ENCODE data around the gene ZNF17. TPM values are rescaled to one million over a fixed set of nuclear protein-coding genes. Genes with fewer than 3 reads are reported as not detected.

The ZNF17 gene
- total and polyA plus RNA-seq, 2 donors (not counting 1 experiment from before 2014, with no cell fraction given) = 9.9 to 25.8 TPM

- ChIA-PET POLR2A (no interaction called here), CTCF (interaction anchor here (0.8 to 1.3 kb wide), 3 partner anchors 29 to 496 kb away, joined by 3 to 6 read pairs (median 3); partner anchors contain the start of gene ZNF749)
- Histone ChIP-seq H4K20me1 (ENCODE audit: control insufficient read depth, insufficient read depth, low read length, poor library complexity, severe bottlenecking) (no peaks in the 10 kb centered on the region), H2AFZ (ENCODE audit: insufficient read depth, low read depth, low read length, poor library complexity, severe bottlenecking) (peak overlapping the region; percentile 34), H3K27me3 (replicated peaks in 1 of 4; ENCODE audit: control extremely low read depth in 1 of 4, control insufficient read depth in 3 of 4, insufficient read depth in 4 of 4, low read length in 3 of 4) (no peaks in the 10 kb centered on the region), H3K36me3 (replicated peaks in 1 of 2; ENCODE audit: control extremely low read depth in 1 of 2, control insufficient read depth in 1 of 2, extremely low read depth in 1 of 2, insufficient read depth in 2 of 2, low read length in 1 of 2) (no peaks in the 10 kb centered on the region), H3K79me2 (ENCODE audit: control insufficient read depth, insufficient read depth, low read length) (peaks cover 6% of the 10 kb centered on the region), H3K4me1 (ENCODE audit: control insufficient read depth in 2 of 2, insufficient read depth in 2 of 2, low read length in 2 of 2) (peaks cover 6 to 10% of the 10 kb centered on the region in 2 donors), H3K9me3 (ENCODE audit: control extremely low read depth in 1 of 3, control insufficient read depth in 2 of 3, insufficient read depth in 1 of 3, low read length in 2 of 3) (peaks cover 0 to 9% (median 0%) of the 10 kb centered on the region in 3 donors), H3K9ac (ENCODE audit: low read length) (no peak overlapping the region), H3K27ac (ENCODE audit: low read length in 2 of 2) (no peak overlapping the region), H3K4me2 (replicated peaks; ENCODE audit: low read depth, low read length, poor library complexity, severe bottlenecking) (peak overlapping the region; percentile 10), H3K4me3 (ENCODE audit: control extremely low read depth in 1 of 5, extremely low read depth in 1 of 5, insufficient read depth in 1 of 5, low read depth in 2 of 5, low read length in 4 of 5) (no peak overlapping the region)
- intact Hi-C loops (cut with micrococcal nuclease) = loop anchor here (1.0 kb wide), 3 partner anchors 173 to 749 kb away; no protein-coding TSS in a partner anchor
- Mint-ChIP-seq H3K27me3 (no peaks in the 10 kb centered on the region), H3K9me3 (ENCODE audit: insufficient read depth) (no peaks in the 10 kb centered on the region), H3K4me3 (no peak overlapping the region), H3K4me1 (peaks cover 15% of the 10 kb centered on the region), H3K27ac (no peak overlapping the region)
- 24% methylated on average over 7 of the region's 8 CpGs for WGBS (ENCODE audit: insufficient coverage)
- ATAC-seq (ENCODE audit: low read depth) (peak; percentile 46), DNase-seq (peak; percentile 78)
- TF ChIP-seq EZH2 (IDR thresholded peaks at IDR 0.05; ENCODE audit: borderline replicate concordance, insufficient read depth, low read depth, low read length, poor library complexity, severe bottlenecking) = no peak
- TF ChIP-seq, protein P1, sequence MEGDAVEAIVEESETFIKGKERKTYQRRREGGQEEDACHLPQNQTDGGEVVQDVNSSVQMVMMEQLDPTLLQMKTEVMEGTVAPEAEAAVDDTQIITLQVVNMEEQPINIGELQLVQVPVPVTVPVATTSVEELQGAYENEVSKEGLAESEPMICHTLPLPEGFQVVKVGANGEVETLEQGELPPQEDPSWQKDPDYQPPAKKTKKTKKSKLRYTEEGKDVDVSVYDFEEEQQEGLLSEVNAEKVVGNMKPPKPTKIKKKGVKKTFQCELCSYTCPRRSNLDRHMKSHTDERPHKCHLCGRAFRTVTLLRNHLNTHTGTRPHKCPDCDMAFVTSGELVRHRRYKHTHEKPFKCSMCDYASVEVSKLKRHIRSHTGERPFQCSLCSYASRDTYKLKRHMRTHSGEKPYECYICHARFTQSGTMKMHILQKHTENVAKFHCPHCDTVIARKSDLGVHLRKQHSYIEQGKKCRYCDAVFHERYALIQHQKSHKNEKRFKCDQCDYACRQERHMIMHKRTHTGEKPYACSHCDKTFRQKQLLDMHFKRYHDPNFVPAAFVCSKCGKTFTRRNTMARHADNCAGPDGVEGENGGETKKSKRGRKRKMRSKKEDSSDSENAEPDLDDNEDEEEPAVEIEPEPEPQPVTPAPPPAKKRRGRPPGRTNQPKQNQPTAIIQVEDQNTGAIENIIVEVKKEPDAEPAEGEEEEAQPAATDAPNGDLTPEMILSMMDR (IDR thresholded peaks at IDR 0.05) = peak; percentile 72
Observed at GRCh38 chr19:57406516-57407123, 4.3 kb upstream of the ZNF17 start.

GRCh38 chr19:57419439-57419838 lies 8.5 kb downstream of the ZNF17 start:
- H3K4me1 ChIP-seq (ENCODE audit: control insufficient read depth in 2 of 2, insufficient read depth in 2 of 2, low read length in 2 of 2) = no peaks in the 10 kb centered on the region
- DNase-seq = no peak
- no peak for ATAC-seq (ENCODE audit: low read depth)
- no peak overlapping the region for H3K4me2 ChIP-seq (replicated peaks; ENCODE audit: low read depth, low read length, poor library complexity, severe bottlenecking)
- H3K27me3 Mint-ChIP-seq = no peaks in the 10 kb centered on the region
- H3K4me3 Mint-ChIP-seq = no peak overlapping the region
- TF ChIP-seq, protein P1 (IDR thresholded peaks at IDR 0.05) = no peak
- TF ChIP-seq EZH2 (IDR thresholded peaks at IDR 0.05; ENCODE audit: borderline replicate concordance, insufficient read depth, low read depth, low read length, poor library complexity, severe bottlenecking) = no peak
- H3K79me2 ChIP-seq (ENCODE audit: control insufficient read depth, insufficient read depth, low read length) = peaks cover 28% of the 10 kb centered on the region
- H3K27ac ChIP-seq (ENCODE audit: low read length in 2 of 2) = no peak overlapping the region
- POLR2A ChIA-PET = no interaction called here
- H3K27me3 ChIP-seq (replicated peaks in 1 of 4; ENCODE audit: control extremely low read depth in 1 of 4, control insufficient read depth in 3 of 4, insufficient read depth in 4 of 4, low read length in 3 of 4) = no peaks in the 10 kb centered on the region
- no peak overlapping the region for H2AFZ ChIP-seq (ENCODE audit: insufficient read depth, low read depth, low read length, poor library complexity, severe bottlenecking)
- peaks cover 8% of the 10 kb centered on the region for H4K20me1 ChIP-seq (ENCODE audit: control insufficient read depth, insufficient read depth, low read length, poor library complexity, severe bottlenecking)
- H3K4me1 Mint-ChIP-seq = peaks cover 2% of the 10 kb centered on the region
- intact Hi-C loops (cut with micrococcal nuclease) = no loop called here
- WGBS (ENCODE audit: insufficient coverage) = 100% methylated on average over 3 of the region's 4 CpGs
- no peak overlapping the region for H3K27ac Mint-ChIP-seq
- H3K9ac ChIP-seq (ENCODE audit: low read length) = no peak overlapping the region
- peaks cover 10% of the 10 kb centered on the region for H3K9me3 Mint-ChIP-seq (ENCODE audit: insufficient read depth)
- H3K4me3 ChIP-seq (ENCODE audit: control extremely low read depth in 1 of 5, extremely low read depth in 1 of 5, insufficient read depth in 1 of 5, low read depth in 2 of 5, low read length in 4 of 5) = no peak overlapping the region
- CTCF ChIA-PET = no interaction called here
- peaks cover 27 to 49% of the 10 kb centered on the region in 2 experiments for H3K36me3 ChIP-seq (replicated peaks in 1 of 2; ENCODE audit: control extremely low read depth in 1 of 2, control insufficient read depth in 1 of 2, extremely low read depth in 1 of 2, insufficient read depth in 2 of 2, low read length in 1 of 2)
- peaks cover 2 to 26% (median 23%) of the 10 kb centered on the region in 3 donors for H3K9me3 ChIP-seq (ENCODE audit: control extremely low read depth in 1 of 3, control insufficient read depth in 2 of 3, insufficient read depth in 1 of 3, low read length in 2 of 3)
